GM12875 (cell line): Measurements from ENCODE around the gene MYO1D.

Experiments used
- H3K4me3 ChIP-seq: one replicate; pipeline ENCODE4 v1.5.1; 2011; ENCODE audit warnings: low read depth, low read length, control low read depth
- TF ChIP-seq, protein P1 (sequence below): IDR thresholded peaks from 2 replicates; pipeline ENCODE4 v1.5.1; 2011; ENCODE audit warnings: low read depth, mild to moderate bottlenecking, control low read depth, inconsistent platforms, low read length, moderate library complexity, borderline replicate concordance; ENCODE audit not compliant: insufficient read depth

MYO1D gene

GRCh38 chr17:32495359-32496231, 381.3 kb downstream of the MYO1D start:
- TF ChIP-seq, protein P1, sequence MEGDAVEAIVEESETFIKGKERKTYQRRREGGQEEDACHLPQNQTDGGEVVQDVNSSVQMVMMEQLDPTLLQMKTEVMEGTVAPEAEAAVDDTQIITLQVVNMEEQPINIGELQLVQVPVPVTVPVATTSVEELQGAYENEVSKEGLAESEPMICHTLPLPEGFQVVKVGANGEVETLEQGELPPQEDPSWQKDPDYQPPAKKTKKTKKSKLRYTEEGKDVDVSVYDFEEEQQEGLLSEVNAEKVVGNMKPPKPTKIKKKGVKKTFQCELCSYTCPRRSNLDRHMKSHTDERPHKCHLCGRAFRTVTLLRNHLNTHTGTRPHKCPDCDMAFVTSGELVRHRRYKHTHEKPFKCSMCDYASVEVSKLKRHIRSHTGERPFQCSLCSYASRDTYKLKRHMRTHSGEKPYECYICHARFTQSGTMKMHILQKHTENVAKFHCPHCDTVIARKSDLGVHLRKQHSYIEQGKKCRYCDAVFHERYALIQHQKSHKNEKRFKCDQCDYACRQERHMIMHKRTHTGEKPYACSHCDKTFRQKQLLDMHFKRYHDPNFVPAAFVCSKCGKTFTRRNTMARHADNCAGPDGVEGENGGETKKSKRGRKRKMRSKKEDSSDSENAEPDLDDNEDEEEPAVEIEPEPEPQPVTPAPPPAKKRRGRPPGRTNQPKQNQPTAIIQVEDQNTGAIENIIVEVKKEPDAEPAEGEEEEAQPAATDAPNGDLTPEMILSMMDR, result no peak
- H3K4me3 ChIP-seq, result no peak overlapping the region

DNA sequence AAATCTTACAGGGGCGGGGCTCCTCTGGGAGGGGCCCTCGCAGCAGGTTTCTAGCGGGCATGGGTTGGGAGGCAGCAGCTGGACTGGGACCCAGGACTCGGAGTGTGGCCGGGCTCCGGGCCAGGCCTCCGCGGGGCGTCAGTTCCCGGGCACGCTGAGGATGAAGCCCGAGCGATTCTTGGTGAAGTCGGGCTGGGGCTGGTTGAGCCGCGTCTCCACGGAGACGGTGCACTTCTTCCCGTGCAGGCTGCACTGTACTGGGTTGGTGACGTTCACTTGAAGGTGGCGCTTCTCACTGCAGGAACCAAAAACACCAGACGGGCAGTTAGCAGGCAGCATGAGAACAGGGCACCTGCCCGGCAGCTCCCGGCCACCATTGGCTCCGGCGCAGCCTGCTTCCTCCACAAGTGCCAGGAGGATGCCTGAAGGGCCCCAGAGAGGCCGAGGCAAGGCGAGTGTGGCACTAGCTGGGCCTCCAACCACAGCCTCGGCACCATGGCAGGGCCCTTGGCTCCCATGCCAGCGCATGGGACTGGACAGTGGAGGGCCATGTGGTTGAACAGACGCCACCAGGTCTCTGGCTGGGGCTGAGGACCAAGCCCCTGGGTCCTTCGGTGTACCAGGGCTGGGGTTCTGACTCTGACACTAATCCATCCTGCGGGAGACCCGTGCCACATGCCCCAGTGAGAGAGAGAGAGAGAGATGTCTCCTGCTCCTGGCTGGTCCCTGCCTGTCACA, 382.1 kb downstream of the MYO1D start:
- no peak overlapping the region for H3K4me3 ChIP-seq
- TF ChIP-seq, protein P1, result no peak

- H3K4me3 ChIP-seq, result no peak overlapping the region
- TF ChIP-seq, protein P1, result no peak
Observed at GRCh38 chr17:32493976-32494513, 382.9 kb downstream of the MYO1D start.

DNA sequence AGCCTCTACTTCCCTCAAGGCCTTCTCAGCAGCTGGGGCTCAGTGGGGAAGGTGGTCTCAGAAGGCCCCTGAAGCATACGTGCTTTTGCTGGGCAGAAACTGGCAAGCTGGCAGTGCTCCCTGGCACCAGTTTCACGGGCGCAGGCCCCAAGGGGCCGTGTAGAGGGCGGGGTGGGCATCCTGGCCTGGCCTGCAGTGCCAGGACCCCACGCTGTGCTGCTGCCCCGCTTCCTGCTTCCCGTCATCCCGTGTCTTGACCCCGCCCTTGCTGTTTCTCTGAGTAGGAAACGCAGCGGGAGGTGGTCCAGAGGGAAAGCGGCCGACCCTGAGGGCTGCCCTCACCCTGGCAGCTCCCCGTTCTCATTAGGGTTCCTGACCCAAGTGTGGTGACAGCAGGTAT, 383.4 kb downstream of the MYO1D start:
- no peak overlapping the region for H3K4me3 ChIP-seq
- TF ChIP-seq, protein P1, result no peak

- no peak overlapping the region for H3K4me3 ChIP-seq
- TF ChIP-seq, protein P1, result no peak
Observed at GRCh38 chr17:32492648-32493289, 384.2 kb downstream of the MYO1D start.

- TF ChIP-seq, protein P1, result no peak
- peak overlapping the region; percentile 64 for H3K4me3 ChIP-seq
Observed at GRCh38 chr17:32492264-32492589, 384.7 kb downstream of the MYO1D start.
